GM19463 (cell line): Measurements from ENCODE around the gene EFCAB11.
"Not testable (repeated sequence)": the region's sequence is repeated elsewhere in the genome, so short reads cannot be mapped to it uniquely, and the experiment has no call there.

Experiments used
- ATAC-seq: cut with Tn5 transposase; IDR thresholded peaks from one replicate; pipeline ENCODE4 v1.9.1; 2021; ENCODE audit warnings: mild to moderate bottlenecking, moderate library complexity; ENCODE audit not compliant: unreplicated experiment

The EFCAB11 gene

DNA sequence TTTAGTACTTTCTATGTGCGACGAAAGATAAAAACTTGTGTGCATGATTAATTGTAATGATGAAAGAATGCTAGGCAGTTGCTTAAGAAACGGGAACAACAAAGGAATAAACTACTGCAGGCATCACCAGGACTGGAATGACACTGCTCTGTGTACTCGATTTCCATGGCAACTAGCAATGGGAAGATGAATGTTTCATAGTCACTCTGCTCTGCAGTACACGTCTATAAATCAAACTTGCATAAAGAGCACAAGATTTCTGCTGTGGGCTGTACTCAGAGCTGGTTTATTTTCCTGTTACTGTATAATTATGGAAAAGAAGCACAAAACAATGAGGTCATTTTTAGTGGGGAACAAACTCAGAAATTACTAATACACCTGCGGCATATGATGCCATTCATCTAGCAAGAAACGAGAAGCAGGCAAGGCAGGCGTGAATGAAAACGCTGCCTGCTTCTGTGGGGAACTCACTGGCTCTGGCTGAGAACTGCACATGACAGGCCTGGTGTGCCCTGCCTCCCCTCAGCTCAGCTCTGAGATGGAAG, 41.8 kb downstream of the EFCAB11 start:
- ATAC-seq: no peak

DNA sequence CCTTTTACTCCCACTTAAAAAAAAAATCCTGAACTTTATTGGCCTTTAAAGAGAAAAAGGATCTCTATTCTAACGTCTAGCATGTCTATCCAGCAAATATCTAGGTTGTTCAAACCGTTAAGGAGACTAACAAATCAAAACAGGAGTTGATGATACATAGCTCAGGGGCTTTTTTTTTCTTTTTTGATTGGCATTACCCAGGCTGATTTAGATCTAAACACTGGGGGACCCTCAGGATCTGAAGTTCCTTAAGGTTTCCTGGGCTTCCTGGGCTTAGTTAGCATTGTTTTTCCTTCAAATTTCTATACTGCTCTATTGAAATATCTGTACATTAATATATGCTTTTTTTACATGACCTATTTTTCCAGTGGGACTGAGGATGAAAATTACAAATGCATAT, 42.3 kb downstream of the EFCAB11 start:
- ATAC-seq: no peak

DNA sequence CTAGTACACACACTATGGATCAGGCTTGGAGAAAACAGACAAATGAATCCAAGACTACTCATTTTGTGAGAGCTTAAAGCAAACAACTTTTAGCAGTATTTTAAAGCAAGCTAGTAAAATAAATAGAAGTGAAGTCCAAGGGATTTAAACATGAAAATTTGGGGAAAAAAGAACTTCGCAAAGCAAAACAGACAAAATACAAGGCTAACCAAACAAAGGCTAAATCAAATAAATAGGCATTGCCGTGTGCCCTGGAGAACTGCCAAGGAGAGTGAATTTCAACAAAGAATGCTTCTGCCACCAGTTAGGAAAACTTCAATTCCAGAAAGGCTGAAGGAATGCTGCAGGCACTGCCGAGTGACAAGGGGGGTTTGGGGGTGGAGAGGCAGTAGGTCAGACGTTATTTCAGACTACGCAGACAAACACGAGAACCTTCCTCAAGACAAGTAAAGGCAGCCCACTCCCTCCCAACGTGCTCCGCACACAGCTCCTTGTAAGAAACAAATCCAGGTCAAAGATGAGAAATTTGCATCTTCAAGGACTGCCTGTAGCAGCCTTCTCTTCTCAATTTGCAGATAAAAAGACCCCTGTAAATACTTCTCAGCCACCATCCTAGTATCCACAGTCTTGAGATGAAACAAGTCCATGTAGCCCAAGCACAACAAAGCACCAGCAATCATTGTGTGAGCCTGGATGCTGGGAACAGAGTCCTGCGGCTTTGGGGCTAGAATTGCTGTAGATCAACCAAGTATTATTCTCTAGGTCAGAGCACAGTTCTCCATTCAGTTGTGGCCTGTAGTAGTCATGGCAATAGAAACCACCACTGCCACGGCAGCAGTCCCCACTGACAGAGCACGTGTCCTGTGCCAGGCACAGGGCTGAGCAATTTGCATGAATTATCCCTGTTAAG, 43.3 kb downstream of the EFCAB11 start:
- ATAC-seq: no peak

DNA sequence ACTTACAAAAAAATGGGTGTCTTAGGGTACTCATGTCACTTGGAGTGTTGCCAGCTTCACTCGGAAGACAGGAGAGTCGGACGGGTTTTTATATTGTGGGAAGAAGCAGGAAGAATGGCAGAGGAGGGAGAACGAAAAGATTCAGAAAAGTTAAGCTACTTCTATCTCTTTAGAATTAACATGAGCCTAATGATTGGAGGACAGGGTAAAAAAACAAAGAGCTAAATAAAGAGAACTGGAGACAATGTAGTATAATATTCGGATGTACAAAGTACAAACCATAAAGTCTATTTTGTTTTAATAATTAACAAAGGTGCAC, 43.9 kb downstream of the EFCAB11 start:
- ATAC-seq: no peak

DNA sequence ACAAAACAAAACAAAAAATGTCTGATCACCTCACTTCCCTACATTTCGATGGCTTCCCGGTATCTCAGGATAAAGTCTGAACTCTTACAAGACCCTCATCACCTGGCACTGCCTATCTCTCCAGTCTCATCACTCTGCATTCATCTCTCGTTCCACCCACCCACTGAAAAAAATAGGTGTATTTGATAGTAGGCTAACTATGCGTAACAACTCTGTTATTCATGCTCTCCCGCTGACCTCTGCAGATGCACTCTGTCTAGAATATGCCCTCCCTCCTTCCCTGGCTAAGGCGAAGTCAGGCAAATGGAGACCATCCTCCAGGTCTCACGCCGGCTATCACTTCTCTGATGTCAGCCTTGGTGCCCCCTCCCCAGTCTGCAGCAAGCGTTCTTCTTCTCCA, 44.9 kb downstream of the EFCAB11 start:
- no peak for ATAC-seq

DNA sequence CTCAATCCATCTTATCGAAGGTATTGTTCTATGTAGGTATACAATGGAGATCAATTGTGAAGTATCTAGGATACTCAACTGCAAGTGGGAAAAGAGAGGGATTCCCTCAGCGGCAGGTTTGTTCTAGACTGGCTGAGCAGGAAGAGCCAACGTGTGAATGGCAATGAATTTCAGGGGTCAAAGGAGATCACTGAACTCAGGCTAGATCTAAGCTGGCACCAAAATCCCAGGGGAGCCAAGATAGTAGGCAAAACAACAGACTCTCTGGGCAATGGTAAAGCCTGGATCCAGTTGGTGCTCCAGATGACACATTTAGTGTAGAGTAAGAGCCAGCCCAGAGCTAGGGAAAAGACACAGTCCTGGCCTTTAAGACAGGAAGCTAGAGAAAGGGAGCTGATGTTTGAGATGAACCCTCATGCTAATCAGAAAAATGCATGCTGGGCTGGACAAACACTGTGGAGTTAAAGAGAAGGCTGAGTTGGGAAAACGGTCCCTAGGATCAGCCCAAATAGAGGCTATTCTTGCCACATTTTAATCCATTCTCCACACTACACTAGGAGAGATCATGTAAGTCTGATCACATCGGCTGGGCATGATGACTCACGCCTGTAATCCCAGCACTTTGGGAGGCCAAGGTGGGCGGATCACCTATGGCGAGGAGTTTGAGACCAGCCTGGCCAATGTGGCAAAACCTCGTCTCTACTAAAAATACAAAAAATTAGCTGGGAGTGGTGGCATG, 45.6 kb downstream of the EFCAB11 start:
- no peak for ATAC-seq

DNA sequence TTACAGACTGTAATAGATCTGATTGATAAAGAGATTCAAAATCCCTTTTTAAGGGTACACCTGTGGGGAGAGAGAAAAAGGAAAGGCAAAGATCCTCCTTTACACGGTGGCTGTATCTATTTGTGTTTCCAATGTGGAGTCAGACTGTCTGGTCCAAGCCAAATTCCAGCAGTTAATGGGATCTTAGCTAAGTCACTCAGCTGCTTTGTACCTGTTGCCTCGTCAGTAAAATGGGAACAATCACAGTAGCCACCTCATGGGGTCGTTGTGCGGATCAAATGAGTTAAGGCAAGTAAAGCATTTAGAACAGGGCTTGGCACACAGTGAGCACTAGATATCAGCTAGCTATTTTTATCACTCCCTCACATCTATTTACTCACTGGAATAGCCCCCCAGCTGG, 46.9 kb downstream of the EFCAB11 start:
- ATAC-seq: no peak

DNA sequence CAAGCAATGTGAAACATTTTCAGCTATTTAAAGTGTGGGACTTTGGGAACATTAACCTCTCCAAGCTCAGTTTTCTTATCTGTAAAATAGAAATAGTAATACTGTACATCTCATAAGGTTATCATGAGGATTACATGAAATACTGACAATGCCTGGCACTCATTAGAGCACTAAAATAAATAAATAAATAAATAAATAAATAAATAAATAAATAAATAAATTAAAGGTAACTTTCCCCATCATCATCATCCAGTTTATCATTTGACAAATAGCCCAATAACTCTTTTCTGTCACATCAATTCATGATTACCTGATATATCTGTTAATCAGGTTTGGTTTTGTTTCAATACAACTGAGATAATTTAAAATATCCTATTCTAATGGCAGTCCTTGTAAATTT, 48.5 kb downstream of the EFCAB11 start:
- no peak for ATAC-seq

DNA sequence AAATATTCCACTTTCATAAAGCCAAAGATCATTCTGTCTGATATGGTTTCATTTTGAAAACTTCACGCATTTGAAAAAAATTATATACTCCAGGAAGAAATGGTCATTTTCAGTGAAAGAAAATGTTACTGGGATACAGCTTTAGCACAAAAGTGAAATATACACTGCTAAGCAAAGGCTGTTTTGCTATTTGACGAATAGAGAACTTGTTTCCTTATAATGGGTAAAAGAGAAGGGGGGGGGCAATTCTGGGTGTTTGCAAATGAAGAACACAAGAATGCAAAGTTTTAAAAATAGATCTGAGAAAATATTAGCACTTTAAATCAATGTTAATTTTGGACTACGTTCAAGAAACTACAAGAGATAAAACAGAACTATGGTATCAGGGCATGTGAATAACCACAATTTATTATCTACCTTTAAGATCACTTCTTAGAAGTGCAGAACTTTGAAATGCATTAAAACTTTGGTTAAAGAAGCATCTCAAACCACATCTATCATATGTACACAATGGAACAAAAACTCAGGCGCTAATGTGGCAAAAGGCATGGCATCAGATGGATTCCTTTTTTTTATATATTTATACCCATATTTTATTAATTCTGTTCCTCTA, 51.1 kb downstream of the EFCAB11 start:
- no peak for ATAC-seq

DNA sequence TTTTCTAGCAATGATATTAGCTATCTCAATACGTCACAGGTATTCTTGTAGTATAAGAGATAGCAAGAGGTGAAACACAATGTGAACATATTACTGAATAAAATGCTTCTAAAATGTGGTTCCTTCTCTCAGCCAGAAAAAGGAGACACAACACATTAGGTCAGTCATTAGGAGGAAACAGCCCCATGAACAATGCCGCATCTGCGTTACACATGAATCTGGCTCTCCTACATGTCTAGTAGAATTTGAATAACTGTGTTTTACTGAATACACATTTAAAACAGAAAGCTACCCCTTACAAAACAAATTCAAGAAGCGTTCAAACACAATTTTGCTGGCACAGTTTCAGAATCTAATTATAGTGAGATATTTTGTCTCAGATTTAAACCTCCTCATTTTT, 51.6 kb downstream of the EFCAB11 start:
- ATAC-seq: no peak

DNA sequence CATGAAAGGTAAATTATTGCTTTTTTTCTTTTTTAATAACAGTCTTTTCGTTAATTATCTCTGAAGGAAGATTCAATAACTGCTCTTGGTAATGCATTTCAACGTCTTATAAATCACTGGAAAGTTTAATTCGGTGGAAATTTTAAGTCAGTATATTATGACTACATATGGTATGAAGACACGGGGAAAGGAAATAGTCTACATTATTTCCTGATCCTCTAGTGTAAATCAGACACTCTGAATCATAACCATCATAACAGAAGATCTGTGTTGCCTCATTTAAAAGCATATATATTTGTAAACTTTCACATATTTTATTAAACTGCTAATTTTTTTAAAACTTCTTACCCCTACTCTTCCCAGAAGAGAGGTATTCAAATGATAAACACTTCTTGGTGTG, 53.7 kb downstream of the EFCAB11 start:
- ATAC-seq: no peak

DNA sequence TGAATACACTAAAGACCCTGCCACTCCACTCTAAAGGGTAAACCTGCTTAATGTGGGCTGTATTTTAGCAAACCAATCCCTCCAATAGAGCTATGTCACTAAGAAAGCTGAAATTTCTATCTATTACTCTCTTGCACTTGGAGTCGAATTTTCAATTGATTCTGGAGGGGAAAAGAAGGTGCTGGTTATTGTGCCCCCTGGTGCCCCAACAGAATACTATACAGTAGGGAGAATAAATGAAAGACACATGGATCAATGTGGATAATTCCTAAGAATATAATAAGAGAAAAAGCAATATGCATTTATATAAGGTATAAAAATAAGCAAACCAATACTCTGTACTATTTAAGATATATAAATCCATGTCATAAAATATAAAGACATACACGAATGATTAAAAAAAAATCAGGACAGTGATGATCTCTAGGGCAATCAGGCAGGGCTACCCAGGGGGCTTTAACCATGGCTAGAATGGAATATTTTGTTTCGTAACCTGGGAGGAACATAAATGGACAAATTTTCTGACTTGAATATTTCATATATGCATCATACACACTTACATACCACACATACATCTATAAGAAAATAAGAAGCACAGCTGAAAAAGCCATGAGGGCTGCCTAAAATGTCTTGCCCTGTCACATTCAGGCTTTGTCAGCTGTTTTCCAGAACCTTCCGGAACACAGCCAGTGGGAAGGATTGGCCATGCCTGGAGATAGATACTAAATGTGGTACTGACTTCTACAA, 54.4 kb downstream of the EFCAB11 start:
- ATAC-seq: no peak

DNA sequence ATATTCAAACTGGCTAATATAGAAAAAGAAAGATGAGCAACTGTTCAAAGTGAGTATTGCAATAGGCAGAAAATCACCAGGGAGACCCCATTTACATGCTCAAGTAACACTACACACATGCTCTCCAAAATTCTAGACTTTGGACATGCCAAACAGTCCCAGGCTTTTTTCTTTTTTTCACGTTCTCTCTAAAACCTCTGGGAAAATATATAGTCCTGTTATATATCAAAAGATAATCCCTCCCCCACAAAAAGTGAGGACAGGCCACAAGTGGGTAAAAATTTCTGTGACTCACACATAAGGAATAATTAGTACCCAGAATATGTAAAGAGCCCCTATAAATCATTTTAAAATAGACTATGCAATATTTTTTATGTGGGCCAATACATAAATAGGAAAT, 55.2 kb downstream of the EFCAB11 start:
- ATAC-seq: no peak

DNA sequence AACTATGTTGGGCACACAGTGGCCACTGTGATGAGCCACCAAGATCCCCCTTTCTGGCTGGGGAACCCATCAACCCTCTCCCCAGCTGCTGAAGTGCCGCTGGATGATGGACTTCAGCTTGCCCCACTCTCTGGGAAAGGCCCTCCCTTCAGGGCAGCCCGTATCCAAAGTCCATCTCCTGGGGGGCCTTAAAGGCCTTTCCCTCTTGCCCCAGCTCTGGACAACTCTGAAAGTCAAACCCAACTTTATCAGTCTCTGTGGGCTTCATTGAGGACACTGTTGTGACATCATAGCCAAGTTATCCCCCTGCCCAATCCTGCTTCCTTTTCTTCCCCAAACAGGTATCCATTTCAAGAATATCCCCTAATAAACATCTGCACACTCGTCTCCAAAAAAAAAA, 61.1 kb downstream of the EFCAB11 start:
- not testable (repeated sequence) for ATAC-seq

DNA sequence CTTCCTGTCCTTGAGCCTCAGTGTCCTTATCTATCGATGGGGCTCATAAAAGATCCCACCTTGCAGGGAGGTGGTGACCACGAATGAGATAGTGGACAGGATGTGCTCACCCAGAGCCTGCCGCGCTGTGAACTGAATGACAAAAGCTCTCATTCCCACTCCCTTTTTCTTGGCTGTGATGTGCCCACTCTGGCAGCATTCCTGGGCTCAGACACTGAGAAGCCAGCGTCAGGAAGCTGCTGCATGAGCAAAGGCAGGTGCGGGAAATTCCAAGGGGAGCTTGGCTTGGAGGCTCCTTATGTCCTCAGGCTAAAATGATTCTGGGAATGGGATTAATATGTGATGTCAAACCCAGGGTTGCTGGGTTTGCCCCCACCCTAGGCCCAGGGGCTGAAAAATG, 61.6 kb downstream of the EFCAB11 start:
- no peak for ATAC-seq

DNA sequence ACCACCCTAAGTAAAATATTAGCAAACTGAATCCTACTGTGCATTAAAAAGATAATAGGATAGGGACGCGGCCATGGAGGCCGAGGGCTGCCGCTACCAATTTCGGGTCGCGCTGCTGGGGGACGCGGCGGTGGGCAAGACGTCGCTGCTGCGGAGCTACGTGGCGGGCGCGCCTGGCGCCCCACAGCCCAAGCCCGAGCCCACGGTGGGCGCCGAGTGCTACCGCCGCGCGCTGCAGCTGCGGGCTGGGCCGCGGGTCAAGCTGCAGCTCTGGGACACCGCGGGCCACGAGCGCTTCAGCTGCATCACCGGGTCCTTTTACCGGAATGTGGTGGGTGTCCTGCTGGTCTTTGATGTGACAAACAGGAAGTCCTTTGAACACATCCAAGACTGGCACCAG, 62.8 kb downstream of the EFCAB11 start:
- ATAC-seq: not testable (repeated sequence)

DNA sequence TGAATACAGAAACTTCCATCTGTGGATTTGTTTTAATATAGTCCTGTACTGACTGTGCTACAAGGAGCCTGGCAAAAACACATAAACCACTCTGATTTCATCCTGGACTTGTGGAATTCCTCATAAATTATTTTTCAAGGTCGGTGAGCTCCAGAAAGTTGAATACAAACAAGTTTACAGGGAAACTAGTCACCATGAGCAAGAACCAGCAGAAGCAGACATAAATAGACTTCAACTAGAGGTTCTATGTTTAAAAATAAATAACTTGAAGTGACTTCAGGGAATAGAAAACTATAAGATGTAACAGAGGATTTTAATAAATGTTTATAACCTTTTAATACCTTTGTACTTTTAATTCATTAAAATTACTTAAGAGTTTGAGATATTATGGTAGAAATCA, 63.5 kb downstream of the EFCAB11 start:
- no peak for ATAC-seq

DNA sequence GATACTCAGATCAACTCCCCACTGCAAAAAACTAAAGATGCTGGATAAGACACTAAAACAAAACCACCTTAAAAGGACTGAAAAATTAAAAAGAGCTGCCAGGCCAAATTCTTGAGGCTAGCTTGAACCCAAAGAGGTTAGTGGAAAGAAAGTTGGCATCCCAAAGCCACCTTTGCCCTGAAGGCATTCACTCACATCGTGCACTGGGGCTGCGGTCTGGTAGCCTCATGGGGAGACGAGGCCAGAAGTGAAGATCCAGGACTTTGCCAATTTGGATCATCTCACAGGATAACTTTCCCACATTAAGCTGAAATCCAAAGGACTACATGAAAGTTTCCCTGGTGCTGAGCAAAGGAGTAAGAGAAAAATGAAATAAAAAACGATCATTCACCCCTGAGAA, 63.9 kb downstream of the EFCAB11 start:
- ATAC-seq: no peak

DNA sequence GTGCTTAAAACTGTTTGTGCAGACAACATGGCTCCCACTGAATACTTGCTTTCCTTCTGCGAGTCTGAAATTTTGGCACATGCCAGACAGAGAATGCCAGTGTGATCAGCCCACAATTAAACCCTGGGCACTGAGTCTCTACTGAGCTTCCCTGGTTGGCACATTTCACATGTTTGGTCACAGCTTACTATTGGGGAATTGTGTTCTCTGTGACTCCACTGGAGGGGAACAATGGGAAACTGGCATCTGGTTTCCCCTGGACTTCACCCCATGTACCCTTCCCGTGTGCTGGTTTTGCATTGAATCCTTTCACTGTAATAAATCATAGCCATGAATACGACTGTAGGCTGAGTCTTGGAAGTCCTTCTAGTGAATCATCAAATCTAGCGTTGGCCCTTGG, 64.9 kb downstream of the EFCAB11 start:
- ATAC-seq: no peak

DNA sequence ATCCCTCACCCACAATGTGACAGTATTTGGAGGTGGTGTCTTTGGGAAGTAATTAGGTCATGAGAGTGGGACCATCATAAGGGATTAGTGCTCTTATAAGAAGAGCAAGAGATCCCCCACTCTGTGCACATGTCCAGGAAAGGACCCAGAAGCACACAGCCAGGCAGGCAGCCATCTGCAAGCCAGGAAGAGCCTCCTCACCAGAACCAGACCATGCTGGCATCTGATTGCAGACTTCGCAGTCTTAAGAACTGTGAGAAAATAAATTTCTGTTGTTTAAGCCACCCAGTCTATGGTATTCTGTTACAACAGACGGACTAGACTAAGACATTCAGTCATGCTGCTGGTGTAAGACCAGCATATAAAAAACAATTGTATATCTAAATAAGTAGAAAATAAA, 69.8 kb downstream of the EFCAB11 start:
- no peak for ATAC-seq

DNA sequence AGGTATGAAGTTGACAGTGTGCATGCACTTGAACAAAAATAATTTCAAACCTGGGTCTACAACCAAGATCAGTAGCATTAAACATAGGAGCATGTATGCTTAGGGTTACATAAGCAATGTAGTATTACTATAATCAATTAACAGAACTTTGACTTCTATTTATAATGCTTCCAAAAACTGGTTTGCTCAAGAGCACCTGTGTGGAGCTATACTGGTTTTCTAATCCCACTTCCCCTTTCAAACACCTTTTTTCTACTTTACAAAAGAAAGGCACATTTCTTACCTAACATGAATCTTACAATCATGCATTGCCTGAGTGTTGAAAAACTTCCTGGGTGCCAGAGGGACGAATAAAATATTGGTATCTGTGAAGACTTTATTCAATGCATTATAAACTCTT, 72.7 kb downstream of the EFCAB11 start:
- ATAC-seq: no peak
